ENCODE data around the gene ARID5B.

The ARID5B gene, protein sequence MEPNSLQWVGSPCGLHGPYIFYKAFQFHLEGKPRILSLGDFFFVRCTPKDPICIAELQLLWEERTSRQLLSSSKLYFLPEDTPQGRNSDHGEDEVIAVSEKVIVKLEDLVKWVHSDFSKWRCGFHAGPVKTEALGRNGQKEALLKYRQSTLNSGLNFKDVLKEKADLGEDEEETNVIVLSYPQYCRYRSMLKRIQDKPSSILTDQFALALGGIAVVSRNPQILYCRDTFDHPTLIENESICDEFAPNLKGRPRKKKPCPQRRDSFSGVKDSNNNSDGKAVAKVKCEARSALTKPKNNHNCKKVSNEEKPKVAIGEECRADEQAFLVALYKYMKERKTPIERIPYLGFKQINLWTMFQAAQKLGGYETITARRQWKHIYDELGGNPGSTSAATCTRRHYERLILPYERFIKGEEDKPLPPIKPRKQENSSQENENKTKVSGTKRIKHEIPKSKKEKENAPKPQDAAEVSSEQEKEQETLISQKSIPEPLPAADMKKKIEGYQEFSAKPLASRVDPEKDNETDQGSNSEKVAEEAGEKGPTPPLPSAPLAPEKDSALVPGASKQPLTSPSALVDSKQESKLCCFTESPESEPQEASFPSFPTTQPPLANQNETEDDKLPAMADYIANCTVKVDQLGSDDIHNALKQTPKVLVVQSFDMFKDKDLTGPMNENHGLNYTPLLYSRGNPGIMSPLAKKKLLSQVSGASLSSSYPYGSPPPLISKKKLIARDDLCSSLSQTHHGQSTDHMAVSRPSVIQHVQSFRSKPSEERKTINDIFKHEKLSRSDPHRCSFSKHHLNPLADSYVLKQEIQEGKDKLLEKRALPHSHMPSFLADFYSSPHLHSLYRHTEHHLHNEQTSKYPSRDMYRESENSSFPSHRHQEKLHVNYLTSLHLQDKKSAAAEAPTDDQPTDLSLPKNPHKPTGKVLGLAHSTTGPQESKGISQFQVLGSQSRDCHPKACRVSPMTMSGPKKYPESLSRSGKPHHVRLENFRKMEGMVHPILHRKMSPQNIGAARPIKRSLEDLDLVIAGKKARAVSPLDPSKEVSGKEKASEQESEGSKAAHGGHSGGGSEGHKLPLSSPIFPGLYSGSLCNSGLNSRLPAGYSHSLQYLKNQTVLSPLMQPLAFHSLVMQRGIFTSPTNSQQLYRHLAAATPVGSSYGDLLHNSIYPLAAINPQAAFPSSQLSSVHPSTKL

GRCh38 chr10:61900829-61901792, at the start of gene ARID5B:
Gene ARID5B (plus strand): TSS chr10:61901699. CDS start chr10:61901710, 11 bp downstream.
- no peaks in the 10 kb centered on the region for H3K36me3 ChIP-seq (ENCODE audit: control insufficient read depth, insufficient read depth, low read length)
- no peaks in the 10 kb centered on the region for H3K27me3 ChIP-seq (ENCODE audit: control insufficient read depth, insufficient read depth, low read length)
- peak within 1 kb of the TSS; percentile 65 for H2AFZ ChIP-seq
- peak within 1 kb of the TSS; percentile 90 for H3K4me2 ChIP-seq (ENCODE audit: low read length)
- no peak within 1 kb of the TSS for H3K9ac ChIP-seq
- TF ChIP-seq, protein P1, sequence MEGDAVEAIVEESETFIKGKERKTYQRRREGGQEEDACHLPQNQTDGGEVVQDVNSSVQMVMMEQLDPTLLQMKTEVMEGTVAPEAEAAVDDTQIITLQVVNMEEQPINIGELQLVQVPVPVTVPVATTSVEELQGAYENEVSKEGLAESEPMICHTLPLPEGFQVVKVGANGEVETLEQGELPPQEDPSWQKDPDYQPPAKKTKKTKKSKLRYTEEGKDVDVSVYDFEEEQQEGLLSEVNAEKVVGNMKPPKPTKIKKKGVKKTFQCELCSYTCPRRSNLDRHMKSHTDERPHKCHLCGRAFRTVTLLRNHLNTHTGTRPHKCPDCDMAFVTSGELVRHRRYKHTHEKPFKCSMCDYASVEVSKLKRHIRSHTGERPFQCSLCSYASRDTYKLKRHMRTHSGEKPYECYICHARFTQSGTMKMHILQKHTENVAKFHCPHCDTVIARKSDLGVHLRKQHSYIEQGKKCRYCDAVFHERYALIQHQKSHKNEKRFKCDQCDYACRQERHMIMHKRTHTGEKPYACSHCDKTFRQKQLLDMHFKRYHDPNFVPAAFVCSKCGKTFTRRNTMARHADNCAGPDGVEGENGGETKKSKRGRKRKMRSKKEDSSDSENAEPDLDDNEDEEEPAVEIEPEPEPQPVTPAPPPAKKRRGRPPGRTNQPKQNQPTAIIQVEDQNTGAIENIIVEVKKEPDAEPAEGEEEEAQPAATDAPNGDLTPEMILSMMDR (IDR thresholded peaks at IDR 0.05), result no peak
- H3K4me1 ChIP-seq, result no peaks in the 10 kb centered on the region
- no peaks in the 10 kb centered on the region for H3K9me3 ChIP-seq (ENCODE audit: control insufficient read depth, low read length)
- peak within 1 kb of the TSS; percentile 69 for H3K4me3 ChIP-seq (ENCODE audit: low read depth, low read length)
- no peaks in the 10 kb centered on the region for H3K79me2 ChIP-seq
- peak within 1 kb of the TSS; percentile 21 for H3K27ac ChIP-seq

- Histone ChIP-seq H3K27me3 (ENCODE audit: control insufficient read depth, insufficient read depth, low read length) (no peaks in the 10 kb centered on the region), H3K4me2 (ENCODE audit: low read length) (no peak overlapping the region), H3K36me3 (ENCODE audit: control insufficient read depth, insufficient read depth, low read length) (no peaks in the 10 kb centered on the region), H2AFZ (no peak overlapping the region), H3K9ac (no peak overlapping the region), H3K9me3 (ENCODE audit: control insufficient read depth, low read length) (no peaks in the 10 kb centered on the region), H3K4me1 (no peaks in the 10 kb centered on the region), H3K4me3 (ENCODE audit: low read depth, low read length) (no peak overlapping the region), H3K27ac (no peak overlapping the region), H3K79me2 (no peaks in the 10 kb centered on the region)
- TF ChIP-seq, protein P1 (IDR thresholded peaks at IDR 0.05), result no peak
These were observed 49.2 kb upstream of the ARID5B start for GRCh38 chr10:61852261-61852660.

GRCh38 chr10:61855771-61856170, 45.7 kb upstream of the ARID5B start:
- no peaks in the 10 kb centered on the region for H3K27me3 ChIP-seq (ENCODE audit: control insufficient read depth, insufficient read depth, low read length)
- H3K4me1 ChIP-seq, result no peaks in the 10 kb centered on the region
- H2AFZ ChIP-seq, result no peak overlapping the region
- H3K9me3 ChIP-seq (ENCODE audit: control insufficient read depth, low read length), result no peaks in the 10 kb centered on the region
- no peak overlapping the region for H3K9ac ChIP-seq
- TF ChIP-seq, protein P1 (IDR thresholded peaks at IDR 0.05), result no peak
- no peak overlapping the region for H3K4me3 ChIP-seq (ENCODE audit: low read depth, low read length)
- H3K79me2 ChIP-seq, result no peaks in the 10 kb centered on the region
- H3K4me2 ChIP-seq (ENCODE audit: low read length), result no peak overlapping the region
- no peak overlapping the region for H3K27ac ChIP-seq
- H3K36me3 ChIP-seq (ENCODE audit: control insufficient read depth, insufficient read depth, low read length), result no peaks in the 10 kb centered on the region

GRCh38 chr10:61857746-61858145, 43.8 kb upstream of the ARID5B start:
- H3K9ac ChIP-seq, result no peak overlapping the region
- no peaks in the 10 kb centered on the region for H3K9me3 ChIP-seq (ENCODE audit: control insufficient read depth, low read length)
- no peaks in the 10 kb centered on the region for H3K36me3 ChIP-seq (ENCODE audit: control insufficient read depth, insufficient read depth, low read length)
- H3K4me3 ChIP-seq (ENCODE audit: low read depth, low read length), result no peak overlapping the region
- no peaks in the 10 kb centered on the region for H3K27me3 ChIP-seq (ENCODE audit: control insufficient read depth, insufficient read depth, low read length)
- H2AFZ ChIP-seq, result no peak overlapping the region
- TF ChIP-seq, protein P1 (IDR thresholded peaks at IDR 0.05), result no peak
- no peaks in the 10 kb centered on the region for H3K4me1 ChIP-seq
- H3K4me2 ChIP-seq (ENCODE audit: low read length), result no peak overlapping the region
- H3K79me2 ChIP-seq, result no peaks in the 10 kb centered on the region
- no peak overlapping the region for H3K27ac ChIP-seq

Data from parathyroid adenoma (tissue), 2 donors.